GM10266 (cell line): ENCODE results near the gene SSTR5.

Experiments
- DNase-seq: peaks from one replicate; pipeline ENCODE4 v3.0.0; 2012; ENCODE audit errors: extremely low spot score
- CTCF ChIP-seq: IDR thresholded peaks from 2 replicates; pipeline ENCODE4 v1.5.1; 2012; ENCODE audit warnings: mild to moderate bottlenecking, low read depth; ENCODE audit not compliant: control insufficient read depth, insufficient read depth; ENCODE audit errors: missing control alignments

Gene SSTR5

GRCh38 chr16:1124291-1124690 lies 51.7 kb downstream of the SSTR5 start:
- no peak for DNase-seq
- no peak for TF ChIP-seq CTCF

DNA sequence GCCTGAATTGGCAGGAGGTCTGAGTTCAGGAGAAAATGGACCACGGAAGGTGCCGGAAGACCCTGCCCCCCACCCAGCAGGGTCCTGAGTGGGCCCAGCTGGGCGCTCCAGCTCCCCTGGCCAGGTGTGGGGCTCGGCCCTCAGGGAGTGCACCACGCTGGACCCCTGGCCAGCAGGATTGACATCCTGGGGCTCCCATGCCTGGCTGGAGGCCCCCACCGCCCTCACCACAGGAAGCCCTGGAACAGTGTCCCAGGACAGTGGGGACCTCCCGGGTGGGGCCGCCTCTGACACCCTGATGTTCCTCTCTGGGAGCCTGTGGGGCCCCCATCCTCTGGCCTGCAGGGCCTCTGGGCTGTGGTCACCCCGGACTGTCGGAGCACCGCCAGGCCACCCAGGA lies 52.2 kb downstream of the SSTR5 start:
- DNase-seq = no peak
- TF ChIP-seq CTCF = no peak

GRCh38 chr16:1125471-1125870 lies 52.9 kb downstream of the SSTR5 start:
- no peak for DNase-seq
- TF ChIP-seq CTCF = no peak

GRCh38 chr16:1126044-1126443 lies 53.5 kb downstream of the SSTR5 start:
- TF ChIP-seq CTCF = no peak
- no peak for DNase-seq

DNA sequence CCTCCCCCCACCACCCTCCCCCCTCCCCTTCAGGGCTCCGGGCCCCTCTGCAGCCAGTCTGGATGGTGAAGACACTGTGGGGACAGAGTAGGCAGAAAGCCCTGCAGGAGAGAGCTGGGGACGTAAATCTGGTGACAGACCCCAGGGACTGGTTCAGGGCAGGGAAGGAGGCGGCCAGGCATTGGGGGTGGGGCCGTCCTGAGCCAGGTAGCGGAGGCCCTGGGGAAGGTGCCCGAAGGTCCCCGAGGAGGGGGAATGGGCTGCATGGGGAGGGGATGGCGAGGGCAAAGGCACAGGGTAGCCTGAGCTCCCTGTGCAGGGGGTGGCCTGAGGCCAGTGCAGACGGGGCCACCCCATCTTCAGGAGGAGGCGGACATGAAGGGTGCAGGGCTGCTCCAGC lies 54.0 kb downstream of the SSTR5 start:
- no peak for DNase-seq
- no peak for TF ChIP-seq CTCF

DNA sequence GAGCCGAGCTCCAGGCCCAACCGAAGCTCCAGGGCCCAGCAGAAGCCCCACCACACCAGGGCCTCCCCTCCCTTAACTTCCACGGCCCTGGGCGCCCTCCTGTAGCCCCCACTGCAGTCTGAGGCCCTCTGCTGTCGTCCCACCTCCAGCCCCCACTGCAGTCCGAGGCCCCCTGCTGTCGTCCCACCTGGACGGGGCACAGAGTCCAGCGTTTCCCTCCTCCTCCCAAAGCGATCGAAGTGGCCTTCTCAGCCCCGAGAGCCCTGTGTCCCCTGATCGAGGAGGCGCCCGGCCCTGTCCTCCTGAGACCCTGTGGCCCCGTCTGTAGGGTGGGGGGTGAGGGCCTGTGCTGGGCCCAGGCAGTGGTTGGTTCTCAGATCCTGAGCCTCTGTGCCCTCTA lies 54.6 kb downstream of the SSTR5 start:
- TF ChIP-seq CTCF = no peak
- DNase-seq = no peak

GRCh38 chr16:1127971-1128715 lies 55.6 kb downstream of the SSTR5 start:
- TF ChIP-seq CTCF = no peak
- no peak for DNase-seq
